Suppressor macrophage (primary cell): ENCODE data around the gene CROCC2.

Source experiments
- DNase-seq, 4 experiments: peaks; one replicate each; pipeline ENCODE4 v3.0.0-alpha.2; 2020 to 2022

CROCC2 gene

GRCh38 chr2:240875228-240876034, 30.7 kb upstream of the CROCC2 start:
- DNase-seq, result no peak

- DNase-seq, result no peak
These were observed 30.1 kb upstream of the CROCC2 start for GRCh38 chr2:240876035-240876474.

- no peak for DNase-seq
These were observed 29.5 kb upstream of the CROCC2 start for GRCh38 chr2:240876475-240877251.

- DNase-seq, result no peak
These were observed 28.4 kb upstream of the CROCC2 start for GRCh38 chr2:240877460-240878340.

- DNase-seq, result no peak
These were observed 27.7 kb upstream of the CROCC2 start for GRCh38 chr2:240878341-240878936.

- no peak for DNase-seq
These were observed 27.0 kb upstream of the CROCC2 start for GRCh38 chr2:240879105-240879504.

- DNase-seq, result no peak
These were observed 24.2 kb upstream of the CROCC2 start for GRCh38 chr2:240881913-240882312.

- DNase-seq, result no peak
These were observed 21.9 kb upstream of the CROCC2 start for GRCh38 chr2:240884221-240884620.

- DNase-seq, result no peak
These were observed 21.4 kb upstream of the CROCC2 start for GRCh38 chr2:240884745-240885144.

- DNase-seq, result no peak
These were observed 20.6 kb upstream of the CROCC2 start for GRCh38 chr2:240885566-240885965.

- peak; percentile 36 to 51 (median 47) for DNase-seq
These were observed 20.0 kb upstream of the CROCC2 start for GRCh38 chr2:240886023-240886565.

- no peak for DNase-seq
These were observed 19.2 kb upstream of the CROCC2 start for GRCh38 chr2:240886678-240887609.

- DNase-seq, result no peak
These were observed 18.5 kb upstream of the CROCC2 start for GRCh38 chr2:240887631-240888030.

- no peak for DNase-seq
These were observed 17.8 kb upstream of the CROCC2 start for GRCh38 chr2:240888130-240888889.

GRCh38 chr2:240888890-240889573, 17.1 kb upstream of the CROCC2 start:
- no peak for DNase-seq

GRCh38 chr2:240889601-240890560, 16.3 kb upstream of the CROCC2 start:
- DNase-seq, result no peak

GRCh38 chr2:240890691-240891090, 15.4 kb upstream of the CROCC2 start:
- no peak for DNase-seq
